ENCODE results near the gene APOBEC4. TPM values are rescaled to one million over a fixed set of nuclear protein-coding genes. Genes with fewer than 3 reads are reported as not detected.

Gene APOBEC4
- 0.23 TPM for total RNA-seq

DNA sequence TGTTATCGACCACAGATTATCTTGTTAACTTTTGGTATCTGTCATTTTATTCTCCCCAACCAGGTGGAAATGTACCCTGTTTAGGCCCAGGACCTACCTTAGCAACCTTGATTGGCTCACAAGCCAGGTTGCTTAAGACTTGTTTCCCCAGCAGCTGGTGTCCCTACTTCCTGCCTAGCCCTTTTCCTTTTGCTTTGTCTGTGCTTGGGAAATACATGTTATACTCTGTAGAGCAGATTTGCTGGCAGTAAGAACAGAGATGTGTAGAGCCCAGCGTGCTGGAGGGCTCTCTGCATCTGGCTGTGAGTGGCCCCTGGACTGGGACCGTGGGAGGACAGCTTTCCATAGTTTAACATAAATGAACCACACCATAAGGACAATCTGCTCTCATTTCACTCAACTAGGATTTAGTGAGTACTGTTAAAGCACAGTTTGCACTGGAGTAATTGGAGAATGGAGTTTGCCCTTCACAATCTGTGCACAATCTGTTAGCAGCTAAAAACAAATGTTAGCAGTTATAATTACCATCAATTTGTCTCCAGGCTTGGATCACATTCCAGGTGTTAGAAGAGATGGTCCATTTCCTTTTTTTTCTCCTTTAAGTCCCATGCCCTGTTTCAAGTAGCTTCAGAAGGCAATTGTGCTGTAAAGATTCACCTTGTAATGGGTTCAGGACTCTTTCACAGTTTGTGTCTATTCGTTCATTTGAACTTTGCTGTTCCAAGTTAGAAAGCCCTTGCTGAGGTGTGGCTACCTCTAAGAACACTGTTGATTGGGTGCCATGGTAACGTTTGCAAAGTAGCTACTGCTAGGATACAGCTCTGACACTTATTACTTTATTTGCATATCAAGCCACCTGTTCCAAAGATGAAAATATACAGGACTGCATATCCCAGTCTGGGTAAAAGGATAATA lies at the start of gene APOBEC4:
TSS of gene APOBEC4 (minus strand) at position 770 of the 915 bp plus-strand sequence. CDS start 4,535 bp downstream, outside the sequence.

GRCh38 chr1:183635606-183636333 lies 17.3 kb downstream of the APOBEC4 start, which contains the start of gene ARPC5:
ARPC5 (minus strand) TSS chr1:183635783; CDS start chr1:183635659, 124 bp downstream.

Other genes starting within 250 kb of the APOBEC4 start
- gene NMNAT2, start 234.9 kb downstream of the APOBEC4 start, total RNA-seq = 51.0 TPM
- 38.1 TPM for gene SMG7, start 180.8 kb downstream of the APOBEC4 start, total RNA-seq
- gene NCF2, start 62.9 kb downstream of the APOBEC4 start, total RNA-seq = 4.4 TPM
- 103 TPM for gene ARPC5, start 17.5 kb downstream of the APOBEC4 start, total RNA-seq
- 25.6 TPM for gene RGL1, start 151.8 kb upstream of the APOBEC4 start, total RNA-seq